ENCODE data around the gene SLC8A1. TPM values are rescaled to one million over a fixed set of nuclear protein-coding genes. Genes with fewer than 3 reads are reported as not detected.

Gene SLC8A1
- total and polyA plus RNA-seq, 2 of the 13 experiments (the other 11 are each of a cell fraction or from before 2014, with no cell fraction given) = not detected

DNA sequence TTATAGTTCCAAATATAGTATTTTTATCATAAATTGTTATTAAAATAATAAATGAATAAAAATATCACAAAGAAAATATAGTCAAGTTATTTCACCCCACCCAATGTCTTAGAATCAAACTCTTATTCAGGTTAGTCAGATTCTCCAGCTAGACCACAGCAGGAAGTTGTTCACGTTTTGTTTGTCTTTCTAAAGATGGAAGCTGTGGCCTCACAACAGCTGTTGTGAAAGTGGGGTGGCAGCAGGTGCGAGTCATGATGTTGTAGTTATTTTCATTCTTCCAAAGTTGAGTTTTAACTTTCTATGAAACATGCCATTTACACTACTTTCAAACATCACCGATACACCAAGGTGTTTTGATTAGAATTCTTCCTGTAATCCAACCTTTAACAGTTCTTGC lies 272.9 kb downstream of the SLC8A1 start (continued):
- TF ChIP-seq ZNF784 (CRISPR knock-in tag; IDR thresholded peaks at IDR 0.05; ENCODE audit: borderline replicate concordance) = no peak

DNA sequence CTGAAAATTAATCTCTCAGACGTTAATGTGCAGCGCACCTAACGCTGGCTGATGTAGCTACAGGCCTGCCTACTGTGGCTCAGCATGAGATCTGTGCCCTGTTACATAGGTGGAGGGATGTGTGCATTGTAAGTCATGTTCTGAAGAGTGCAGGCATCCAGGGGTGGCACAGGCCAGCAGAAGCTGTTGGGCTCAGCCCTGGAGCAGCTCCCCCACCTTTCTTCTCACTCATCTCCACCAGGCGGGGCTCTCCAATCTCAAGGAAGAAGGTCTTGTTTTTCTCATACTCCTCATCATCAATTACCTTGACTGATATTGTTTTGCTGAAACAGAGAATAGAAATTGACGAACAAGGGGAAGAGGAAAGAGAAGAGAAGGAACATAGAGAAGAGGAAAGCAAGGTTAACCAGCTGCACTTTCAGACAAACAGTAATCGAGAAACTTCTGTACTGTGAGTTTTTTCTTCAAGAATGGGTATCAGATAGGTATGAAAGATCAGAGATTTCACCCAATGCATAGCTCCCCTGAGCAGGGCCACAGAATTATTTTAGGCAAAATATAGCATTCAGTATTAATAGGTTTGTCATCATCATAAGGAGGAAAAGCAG lies 273.6 kb downstream of the SLC8A1 start:
- Histone ChIP-seq H3K9me3 (ENCODE audit: low read length) (no peaks in the 10 kb centered on the region), H3K4me2 (ENCODE audit: low read depth, low read length) (no peak overlapping the region), H3K79me2 (ENCODE audit: insufficient read depth, low read length) (no peaks in the 10 kb centered on the region), H3K27ac (ENCODE audit: extremely low read length, insufficient read depth, low read length) (no peak overlapping the region), H3K4me3 (replicated peaks in 1 of 3; ENCODE audit: insufficient read depth in 1 of 3, low read depth in 2 of 3, low read length in 3 of 3) (no peak overlapping the region), H3K27me3 (ENCODE audit: control insufficient read depth in 1 of 2, insufficient read depth in 2 of 2, low read length in 2 of 2) (no peaks in the 10 kb centered on the region), H4K20me1 (ENCODE audit: insufficient read depth, low read length) (no peaks in the 10 kb centered on the region), H3K9ac (ENCODE audit: insufficient read depth, low read depth, low read length) (no peak overlapping the region), H3K36me3 (replicated peaks in 1 of 2; ENCODE audit: control insufficient read depth in 1 of 2, insufficient read depth in 2 of 2, low read length in 2 of 2) (no peaks in the 10 kb centered on the region), H3K4me1 (ENCODE audit: insufficient read depth, low read length) (no peaks in the 10 kb centered on the region), H2AFZ (ENCODE audit: low read length) (no peak overlapping the region)
- intact Hi-C loops (cut with micrococcal nuclease; ENCODE audit: unreplicated experiment) (no loop called here), in situ Hi-C loops (cut with HindIII; ENCODE audit: extremely low pct_ligation_motif_present, low pct_unique_long_range_greater_than_20kb) (no loop called here)
- ATAC-seq (no peak), DNase-seq (ENCODE audit: low spot score) (no peak), FAIRE-seq (no peak)
- ChIA-PET CTCF (ENCODE audit: low intra/inter-chr PET ratio, low total read pairs) (no interaction called here), POLR2A (no interaction called here)
- 5% methylated on average over 6 of the region's 6 CpGs for WGBS (ENCODE audit: low lambda C conversion rate)
- no TSS peak for BruUV-seq (replicated peaks)
- TF ChIP-seq, protein P1, sequence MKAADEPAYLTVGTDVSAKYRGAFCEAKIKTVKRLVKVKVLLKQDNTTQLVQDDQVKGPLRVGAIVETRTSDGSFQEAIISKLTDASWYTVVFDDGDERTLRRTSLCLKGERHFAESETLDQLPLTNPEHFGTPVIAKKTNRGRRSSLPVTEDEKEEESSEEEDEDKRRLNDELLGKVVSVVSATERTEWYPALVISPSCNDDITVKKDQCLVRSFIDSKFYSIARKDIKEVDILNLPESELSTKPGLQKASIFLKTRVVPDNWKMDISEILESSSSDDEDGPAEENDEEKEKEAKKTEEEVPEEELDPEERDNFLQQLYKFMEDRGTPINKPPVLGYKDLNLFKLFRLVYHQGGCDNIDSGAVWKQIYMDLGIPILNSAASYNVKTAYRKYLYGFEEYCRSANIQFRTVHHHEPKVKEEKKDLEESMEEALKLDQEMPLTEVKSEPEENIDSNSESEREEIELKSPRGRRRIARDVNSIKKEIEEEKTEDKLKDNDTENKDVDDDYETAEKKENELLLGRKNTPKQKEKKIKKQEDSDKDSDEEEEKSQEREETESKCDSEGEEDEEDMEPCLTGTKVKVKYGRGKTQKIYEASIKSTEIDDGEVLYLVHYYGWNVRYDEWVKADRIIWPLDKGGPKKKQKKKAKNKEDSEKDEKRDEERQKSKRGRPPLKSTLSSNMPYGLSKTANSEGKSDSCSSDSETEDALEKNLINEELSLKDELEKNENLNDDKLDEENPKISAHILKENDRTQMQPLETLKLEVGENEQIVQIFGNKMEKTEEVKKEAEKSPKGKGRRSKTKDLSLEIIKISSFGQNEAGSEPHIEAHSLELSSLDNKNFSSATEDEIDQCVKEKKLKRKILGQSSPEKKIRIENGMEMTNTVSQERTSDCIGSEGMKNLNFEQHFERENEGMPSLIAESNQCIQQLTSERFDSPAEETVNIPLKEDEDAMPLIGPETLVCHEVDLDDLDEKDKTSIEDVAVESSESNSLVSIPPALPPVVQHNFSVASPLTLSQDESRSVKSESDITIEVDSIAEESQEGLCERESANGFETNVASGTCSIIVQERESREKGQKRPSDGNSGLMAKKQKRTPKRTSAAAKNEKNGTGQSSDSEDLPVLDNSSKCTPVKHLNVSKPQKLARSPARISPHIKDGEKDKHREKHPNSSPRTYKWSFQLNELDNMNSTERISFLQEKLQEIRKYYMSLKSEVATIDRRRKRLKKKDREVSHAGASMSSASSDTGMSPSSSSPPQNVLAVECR (CRISPR knock-in tag; IDR thresholded peaks at IDR 0.05; ENCODE audit: borderline replicate concordance) = no peak
- TF ChIP-seq ARHGAP35 (CRISPR knock-in tag; IDR thresholded peaks at IDR 0.05; ENCODE audit: borderline replicate concordance) = no peak
- no peak for TF ChIP-seq ARID5B (CRISPR knock-in tag; IDR thresholded peaks at IDR 0.05)
- TF ChIP-seq, protein P2, sequence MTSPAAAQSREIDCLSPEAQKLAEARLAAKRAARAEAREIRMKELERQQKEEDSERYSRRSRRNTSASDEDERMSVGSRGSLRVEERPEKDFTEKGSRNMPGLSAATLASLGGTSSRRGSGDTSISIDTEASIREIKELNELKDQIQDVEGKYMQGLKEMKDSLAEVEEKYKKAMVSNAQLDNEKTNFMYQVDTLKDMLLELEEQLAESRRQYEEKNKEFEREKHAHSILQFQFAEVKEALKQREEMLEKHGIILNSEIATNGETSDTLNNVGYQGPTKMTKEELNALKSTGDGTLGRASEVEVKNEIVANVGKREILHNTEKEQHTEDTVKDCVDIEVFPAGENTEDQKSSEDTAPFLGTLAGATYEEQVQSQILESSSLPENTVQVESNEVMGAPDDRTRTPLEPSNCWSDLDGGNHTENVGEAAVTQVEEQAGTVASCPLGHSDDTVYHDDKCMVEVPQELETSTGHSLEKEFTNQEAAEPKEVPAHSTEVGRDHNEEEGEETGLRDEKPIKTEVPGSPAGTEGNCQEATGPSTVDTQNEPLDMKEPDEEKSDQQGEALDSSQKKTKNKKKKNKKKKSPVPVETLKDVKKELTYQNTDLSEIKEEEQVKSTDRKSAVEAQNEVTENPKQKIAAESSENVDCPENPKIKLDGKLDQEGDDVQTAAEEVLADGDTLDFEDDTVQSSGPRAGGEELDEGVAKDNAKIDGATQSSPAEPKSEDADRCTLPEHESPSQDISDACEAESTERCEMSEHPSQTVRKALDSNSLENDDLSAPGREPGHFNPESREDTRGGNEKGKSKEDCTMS (CRISPR knock-in tag; conservative IDR thresholded peaks at IDR 0.05) = no peak
- no peak for TF ChIP-seq GMEB1 (CRISPR knock-in tag; IDR thresholded peaks at IDR 0.05; ENCODE audit: borderline replicate concordance)
- no peak for TF ChIP-seq ZNF768 (CRISPR knock-in tag; IDR thresholded peaks at IDR 0.05)
